Activated CD8-positive, alpha-beta T cell treated with anti-CD3 and anti-CD28 coated beads for 36 hours (primary cell): ENCODE data around the gene G6PD. TPM values are rescaled to one million over a fixed set of nuclear protein-coding genes. Genes with fewer than 3 reads are reported as not detected.

Source experiments
- ATAC-seq: fragments of 200-7000 bp; cut with Tn5 transposase; one replicate; pipeline ENCODE4 v1.10.0; 2021; ENCODE audit warnings: mild to moderate bottlenecking, moderate library complexity
- CTCF ChIA-PET: fragments of 350-600 bp; sonication (Branson Sonifier 250); formaldehyde crosslinking; loops from one replicate; lab custom pipeline; 2021; ENCODE audit warnings: antibody characterized with exemption; lab: Charles Lee
- POLR2A ChIA-PET: fragments of 350-600 bp; sonication (Branson Sonifier 250); formaldehyde crosslinking; loops from one replicate; lab custom pipeline; 2021; ENCODE audit warnings: antibody characterized with exemption; lab: Charles Lee
- DNase-seq: peaks from one replicate; pipeline ENCODE4 v3.0.0-alpha.2; 2020
- H3K27ac Mint-ChIP-seq: one replicate; pipeline ENCODE4 v1.8.0; 2021; ENCODE audit warnings: mild to moderate bottlenecking, mixed read lengths
- H3K27me3 Mint-ChIP-seq: one replicate; pipeline ENCODE4 v1.8.0; 2021; ENCODE audit warnings: mixed read lengths
- H3K36me3 Mint-ChIP-seq: one replicate; pipeline ENCODE4 v1.8.0; 2021; ENCODE audit warnings: low read depth, mixed read lengths
- H3K4me1 Mint-ChIP-seq: one replicate; pipeline ENCODE4 v1.8.0; 2021; ENCODE audit warnings: low read depth, mixed read lengths
- H3K4me3 Mint-ChIP-seq: one replicate; pipeline ENCODE4 v1.8.0; 2021; ENCODE audit warnings: mild to moderate bottlenecking, moderate library complexity, mixed read lengths
- H3K9me3 Mint-ChIP-seq: one replicate; pipeline ENCODE4 v1.8.0; 2021; ENCODE audit warnings: mixed read lengths
- CTCF ChIP-seq: fragments of 200-600 bp; IDR thresholded peaks from one replicate; pipeline ENCODE4 v1.8.0; 2022; ENCODE audit warnings: antibody characterized with exemption, mild to moderate bottlenecking
- intact Hi-C: fragments of 100-400 bp; cut with micrococcal nuclease; formaldehyde crosslinking; loops from one replicate; pipeline ENCODE4 v1.10.0; 2022
- total RNA-seq, 2 experiments: library from RNA; stranded (reverse); gene quantifications; one replicate each; pipeline ENCODE4 v1.2.3, GENCODE V29; 2021

Gene G6PD
- total RNA-seq, 2 experiments from 2014 or later, result 88.4 to 92.5 TPM

DNA sequence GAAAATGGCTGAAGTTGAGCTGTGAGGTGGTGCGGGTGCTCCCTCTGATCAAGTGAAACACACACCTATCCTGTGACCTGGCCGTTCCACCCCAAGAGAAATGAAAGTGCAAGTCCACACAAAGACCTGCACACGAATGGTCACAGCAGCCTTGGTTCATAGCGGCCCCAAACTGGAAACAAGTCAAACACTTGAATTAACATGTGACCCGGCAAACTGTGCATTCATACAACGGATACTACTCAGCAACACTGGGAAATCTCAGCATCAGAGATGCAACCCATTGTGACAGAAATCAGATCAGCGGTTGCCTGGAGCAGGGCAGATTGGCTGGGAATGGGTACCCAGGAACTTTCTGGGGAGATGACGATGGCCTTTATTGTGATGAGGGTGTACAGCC is 7.6 kb downstream of the G6PD start:
- ChIA-PET POLR2A (no interaction called here), CTCF (interaction anchor here (1.5 kb wide), 1 partner anchor 166 kb away, joined by 4 read pairs; no protein-coding TSS in a partner anchor)
- intact Hi-C loops, result no loop called here
- H3K4me1 Mint-ChIP-seq, result peaks cover 44% of the 10 kb centered on the region
- no peaks in the 10 kb centered on the region for H3K27me3 Mint-ChIP-seq
- no peaks in the 10 kb centered on the region for H3K9me3 Mint-ChIP-seq
- peaks cover 24% of the 10 kb centered on the region for H3K36me3 Mint-ChIP-seq
- DNase-seq (no peak), ATAC-seq (no peak)
- TF ChIP-seq CTCF, result no peak
- peak overlapping the region; percentile 66 for H3K27ac Mint-ChIP-seq
- no peak overlapping the region for H3K4me3 Mint-ChIP-seq

GRCh38 chrX:154535892-154536291 is 10.8 kb downstream of the G6PD start:
- DNase-seq (no peak), ATAC-seq (no peak)
- no peak for TF ChIP-seq CTCF
- Mint-ChIP-seq H3K4me3 (no peak overlapping the region), H3K27ac (no peak overlapping the region), H3K9me3 (no peaks in the 10 kb centered on the region), H3K36me3 (peaks cover 16% of the 10 kb centered on the region), H3K27me3 (no peaks in the 10 kb centered on the region), H3K4me1 (peaks cover 23% of the 10 kb centered on the region)
- intact Hi-C loops, result loop anchor here (2.0 kb wide), 1 partner anchor 45 kb away; the partner anchor contains the start of gene SLC10A3
- CTCF ChIA-PET, result interaction anchor here (0.8 to 2.4 kb wide), 3 partner anchors 9 to 162 kb away, joined by 3 to 8 read pairs (median 6); partner anchors contain the start of gene FLNA
- POLR2A ChIA-PET, result interaction anchor here (3.2 kb wide), 1 partner anchor 136 kb away, joined by 14 read pairs; no protein-coding TSS in a partner anchor

DNA sequence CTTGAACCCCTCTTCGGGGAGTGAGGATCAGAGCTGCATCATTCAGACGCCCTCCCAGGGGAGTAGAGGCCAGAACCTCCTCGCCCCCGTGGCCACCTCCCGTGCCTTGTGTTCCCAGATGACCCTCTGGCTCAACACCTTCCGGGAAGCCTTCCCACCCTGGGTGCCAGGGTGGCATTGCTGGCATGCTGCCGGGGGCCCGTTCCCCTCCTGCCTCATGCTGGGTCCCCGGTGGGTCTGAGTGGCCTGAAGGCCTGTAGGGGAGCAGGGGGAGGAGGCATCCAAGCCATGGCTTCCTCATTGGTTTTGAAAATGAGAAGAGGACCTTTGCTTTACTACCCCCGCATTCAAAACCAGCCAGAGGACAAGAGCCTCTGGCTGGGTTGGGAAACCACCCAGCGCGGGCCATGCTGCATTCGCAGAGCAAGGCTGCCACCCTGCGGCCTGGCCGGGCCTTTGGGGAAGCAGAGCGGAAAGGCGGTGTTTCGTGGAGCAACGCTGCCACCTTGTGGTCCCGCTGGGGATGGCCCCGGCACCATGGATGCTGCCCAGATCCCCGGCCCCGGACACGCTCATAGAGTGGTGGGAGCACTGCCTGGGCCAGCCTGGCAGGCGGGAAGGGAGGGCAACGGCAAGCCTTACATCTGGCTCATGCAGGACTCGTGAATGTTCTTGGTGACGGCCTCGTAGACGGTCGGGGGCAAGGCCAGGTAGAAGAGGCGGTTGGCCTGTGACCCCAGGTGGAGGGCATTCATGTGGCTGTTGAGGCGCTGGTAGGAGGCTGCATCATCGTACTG is 11.9 kb downstream of the G6PD start:
- Mint-ChIP-seq H3K36me3 (peaks cover 14% of the 10 kb centered on the region), H3K4me1 (peaks cover 19% of the 10 kb centered on the region), H3K27me3 (no peaks in the 10 kb centered on the region), H3K9me3 (no peaks in the 10 kb centered on the region), H3K4me3 (no peak overlapping the region), H3K27ac (peak overlapping the region; percentile 61)
- ChIA-PET CTCF (interaction anchor here (0.6 to 1.5 kb wide), 7 partner anchors 45 to 166 kb away, joined by 3 to 6 read pairs (median 3); partner anchors contain the start of genes FLNA and UBL4A), POLR2A (interaction anchor here (1.0 to 3.2 kb wide), 2 partner anchors 7 to 134 kb away, joined by 3 to 14 read pairs; no protein-coding TSS in a partner anchor)
- peak; percentile 89 for DNase-seq
- intact Hi-C loops, result loop anchor here (2.0 kb wide), 1 partner anchor 44 kb away; the partner anchor contains the start of gene SLC10A3
- TF ChIP-seq CTCF, result peak; percentile 92
- ATAC-seq, result peak; percentile 98

DNA sequence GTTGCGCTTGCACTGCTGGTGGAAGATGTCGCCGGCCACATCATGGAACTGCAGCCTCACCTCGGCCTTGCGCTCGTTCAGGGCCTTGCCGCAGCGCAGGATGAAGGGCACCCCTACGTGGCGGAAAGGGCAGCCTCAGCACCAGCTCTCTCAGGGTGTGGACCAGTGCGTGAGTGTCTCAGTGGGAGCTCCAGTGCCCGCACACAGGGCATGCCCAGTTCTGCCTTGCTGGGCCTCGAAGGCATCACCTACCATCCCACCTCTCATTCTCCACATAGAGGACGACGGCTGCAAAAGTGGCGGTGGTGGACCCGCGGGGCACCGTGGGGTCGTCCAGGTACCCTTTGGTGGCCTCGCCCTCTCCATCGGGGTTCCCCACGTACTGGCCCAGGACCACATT is 14.0 kb downstream of the G6PD start:
- Mint-ChIP-seq H3K27ac (no peak overlapping the region), H3K4me1 (peaks cover 7% of the 10 kb centered on the region), H3K4me3 (no peak overlapping the region), H3K36me3 (peaks cover 10% of the 10 kb centered on the region), H3K27me3 (no peaks in the 10 kb centered on the region), H3K9me3 (no peaks in the 10 kb centered on the region)
- no peak for DNase-seq
- ChIA-PET CTCF (no interaction called here), POLR2A (interaction anchor here (3.2 kb wide), 1 partner anchor 132 kb away, joined by 14 read pairs; no protein-coding TSS in a partner anchor)
- no peak for ATAC-seq
- intact Hi-C loops, result no loop called here
- TF ChIP-seq CTCF, result no peak

- H3K4me3 Mint-ChIP-seq, result no peak overlapping the region
- intact Hi-C loops, result no loop called here
- ATAC-seq (no peak), DNase-seq (no peak)
- H3K9me3 Mint-ChIP-seq, result no peaks in the 10 kb centered on the region
- H3K36me3 Mint-ChIP-seq, result peaks cover 10% of the 10 kb centered on the region
- no peak for TF ChIP-seq CTCF
- POLR2A ChIA-PET, result no interaction called here
- CTCF ChIA-PET, result no interaction called here
- H3K27ac Mint-ChIP-seq, result no peak overlapping the region
- peaks cover 14% of the 10 kb centered on the region for H3K4me1 Mint-ChIP-seq
- no peaks in the 10 kb centered on the region for H3K27me3 Mint-ChIP-seq
Measured at GRCh38 chrX:154531626-154532025, 15.0 kb downstream of the G6PD start.
